Measurements from ENCODE around the gene MTARC1.

Gene MTARC1

DNA sequence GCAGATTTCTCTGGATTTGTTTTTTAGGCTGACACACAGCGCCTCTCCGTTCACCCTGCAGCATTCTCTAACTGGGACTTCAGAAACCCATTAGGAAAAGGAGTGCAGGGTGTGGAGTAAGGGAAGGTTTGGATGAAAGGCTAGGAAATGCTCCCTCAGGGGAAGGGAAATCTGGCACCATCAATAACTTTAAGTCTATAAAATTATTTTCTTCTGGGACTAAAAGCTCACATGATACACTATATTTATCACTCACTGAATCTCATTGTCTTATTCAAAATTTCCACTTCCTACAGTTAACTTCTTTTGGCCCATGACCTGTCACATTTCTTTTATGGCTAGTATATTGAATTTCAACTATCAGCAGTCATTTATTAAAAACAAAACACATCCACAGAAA lies 46.7 kb downstream of the MTARC1 start:
- no peak for DNase-seq (ENCODE audit: low read depth)

DNA sequence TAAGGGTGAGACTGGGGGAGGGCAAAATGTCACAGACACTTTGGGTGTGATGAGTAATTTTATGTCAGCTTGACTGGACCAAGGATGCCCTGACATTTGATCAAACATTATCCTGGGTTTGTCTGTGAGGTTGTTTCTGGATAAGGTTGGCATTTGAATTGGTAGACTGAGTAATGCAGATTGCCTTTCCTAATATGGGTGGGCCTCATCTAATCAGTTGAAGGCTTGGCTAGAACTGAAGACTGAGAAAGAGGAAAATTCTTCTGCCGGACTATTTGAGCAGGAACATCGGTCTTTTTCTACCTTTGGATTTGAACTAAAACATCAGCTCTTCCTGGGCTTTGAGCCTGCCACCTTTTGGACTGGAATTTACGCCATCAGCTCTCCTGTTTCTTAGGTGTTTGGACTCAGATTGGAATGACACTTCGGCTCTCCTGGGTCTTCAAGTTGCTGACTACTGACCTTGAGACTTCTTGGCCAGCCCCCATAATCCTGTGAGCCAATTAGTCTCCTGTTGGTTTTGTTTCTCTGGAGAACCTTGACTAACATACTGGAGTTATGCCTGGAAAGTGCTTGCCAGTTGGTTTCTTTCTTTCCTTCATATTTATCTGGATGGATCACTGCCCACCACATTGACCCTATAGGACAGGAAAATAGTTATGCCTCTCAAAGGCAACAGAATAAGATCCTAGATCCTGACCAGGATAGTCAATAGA lies 47.6 kb downstream of the MTARC1 start:
- DNase-seq (ENCODE audit: low read depth) = no peak
